Right atrium auricular region (tissue), 2 donors: ENCODE measurements around the gene ZNF385D. TPM values are rescaled to one million over a fixed set of nuclear protein-coding genes. Genes with fewer than 3 reads are reported as not detected.
"Not testable (repeated sequence)": the region's sequence is repeated elsewhere in the genome, so short reads cannot be mapped to it uniquely, and the experiment has no call there.

Experiments used
- DNase-seq: peaks from one replicate; pipeline ENCODE4 v3.0.0-alpha.2; 2019; ENCODE audit warnings: low spot score
- H3K27ac ChIP-seq, 2 donors: fragments of 200-600 bp; sonication (generic); 1 replicate in 1 of 2; 2 replicates in 1 of 2; pipeline ENCODE4 v1.5.1; 2016 to 2019
- H3K27me3 ChIP-seq, 2 donors: fragments of 200-600 bp; sonication (generic); one replicate each; pipeline versions ENCODE4 v1.5.1 to v1.6.0; 2017 to 2019
- H3K36me3 ChIP-seq: fragments of 200-600 bp; sonication (generic); one replicate; pipeline ENCODE4 v1.5.1; 2016
- H3K4me1 ChIP-seq, 2 donors: fragments of 200-600 bp; sonication (generic); one replicate each; pipeline versions ENCODE4 v1.5.1 to v1.6.0; 2017 to 2019
- H3K4me3 ChIP-seq, 2 donors: fragments of 200-600 bp; sonication (generic); 1 replicate in 1 of 2; 2 replicates in 1 of 2; pipeline ENCODE4 v1.5.1; 2017 to 2019; ENCODE audit warnings: mild to moderate bottlenecking in 1 of 2, moderate library complexity in 1 of 2
- H3K9me3 ChIP-seq, 2 donors: fragments of 200-600 bp; sonication (generic); one replicate each; pipeline ENCODE4 v1.5.1; 2019
- total RNA-seq, 2 donors: library from RNA; depleted of rRNA; stranded (reverse); fragments of >200 nt; gene quantifications; one replicate each; pipeline ENCODE4 v1.1.0, GENCODE V29; 2016
- TF ChIP-seq, protein P1 (sequence below), 2 donors: fragments of 200-600 bp; sonication (generic); IDR thresholded peaks; one replicate each; pipeline ENCODE4 v1.5.1; 2019; ENCODE audit warnings: antibody characterized with exemption in 2 of 2

ZNF385D gene
- total RNA-seq, 2 donors from 2014 or later, result 0.59 to 1.1 TPM

DNA sequence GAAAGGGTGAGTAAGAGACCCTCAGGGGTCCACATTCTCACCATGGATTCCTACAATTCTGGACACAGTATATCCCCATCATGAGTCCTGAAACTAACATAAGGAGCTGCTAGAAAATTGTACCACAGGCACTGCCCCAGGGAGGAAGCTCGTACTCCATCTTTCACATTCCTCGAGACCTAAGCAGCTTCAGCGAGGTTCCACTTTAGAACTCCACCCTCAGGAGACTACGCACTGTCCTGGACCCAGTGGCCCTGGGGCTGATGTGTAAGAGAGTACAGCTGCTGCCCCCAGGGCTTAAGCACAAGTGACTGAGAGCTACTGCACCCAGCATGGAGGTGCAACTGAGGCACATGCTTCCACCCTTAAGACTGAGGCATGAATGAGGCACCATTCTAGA, 352.5 kb downstream of the ZNF385D start:
- H3K4me3 ChIP-seq, result no peak overlapping the region
- no peak for DNase-seq
- no peaks in the 10 kb centered on the region for H3K36me3 ChIP-seq
- H3K27me3 ChIP-seq, result no peaks in the 10 kb centered on the region
- peaks cover 0 to 11% of the 10 kb centered on the region in 2 donors for H3K4me1 ChIP-seq
- TF ChIP-seq, protein P1, sequence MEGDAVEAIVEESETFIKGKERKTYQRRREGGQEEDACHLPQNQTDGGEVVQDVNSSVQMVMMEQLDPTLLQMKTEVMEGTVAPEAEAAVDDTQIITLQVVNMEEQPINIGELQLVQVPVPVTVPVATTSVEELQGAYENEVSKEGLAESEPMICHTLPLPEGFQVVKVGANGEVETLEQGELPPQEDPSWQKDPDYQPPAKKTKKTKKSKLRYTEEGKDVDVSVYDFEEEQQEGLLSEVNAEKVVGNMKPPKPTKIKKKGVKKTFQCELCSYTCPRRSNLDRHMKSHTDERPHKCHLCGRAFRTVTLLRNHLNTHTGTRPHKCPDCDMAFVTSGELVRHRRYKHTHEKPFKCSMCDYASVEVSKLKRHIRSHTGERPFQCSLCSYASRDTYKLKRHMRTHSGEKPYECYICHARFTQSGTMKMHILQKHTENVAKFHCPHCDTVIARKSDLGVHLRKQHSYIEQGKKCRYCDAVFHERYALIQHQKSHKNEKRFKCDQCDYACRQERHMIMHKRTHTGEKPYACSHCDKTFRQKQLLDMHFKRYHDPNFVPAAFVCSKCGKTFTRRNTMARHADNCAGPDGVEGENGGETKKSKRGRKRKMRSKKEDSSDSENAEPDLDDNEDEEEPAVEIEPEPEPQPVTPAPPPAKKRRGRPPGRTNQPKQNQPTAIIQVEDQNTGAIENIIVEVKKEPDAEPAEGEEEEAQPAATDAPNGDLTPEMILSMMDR (IDR thresholded peaks at IDR 0.05), result no peak
- H3K9me3 ChIP-seq, result no peaks in the 10 kb centered on the region
- H3K27ac ChIP-seq, result no peak overlapping the region

DNA sequence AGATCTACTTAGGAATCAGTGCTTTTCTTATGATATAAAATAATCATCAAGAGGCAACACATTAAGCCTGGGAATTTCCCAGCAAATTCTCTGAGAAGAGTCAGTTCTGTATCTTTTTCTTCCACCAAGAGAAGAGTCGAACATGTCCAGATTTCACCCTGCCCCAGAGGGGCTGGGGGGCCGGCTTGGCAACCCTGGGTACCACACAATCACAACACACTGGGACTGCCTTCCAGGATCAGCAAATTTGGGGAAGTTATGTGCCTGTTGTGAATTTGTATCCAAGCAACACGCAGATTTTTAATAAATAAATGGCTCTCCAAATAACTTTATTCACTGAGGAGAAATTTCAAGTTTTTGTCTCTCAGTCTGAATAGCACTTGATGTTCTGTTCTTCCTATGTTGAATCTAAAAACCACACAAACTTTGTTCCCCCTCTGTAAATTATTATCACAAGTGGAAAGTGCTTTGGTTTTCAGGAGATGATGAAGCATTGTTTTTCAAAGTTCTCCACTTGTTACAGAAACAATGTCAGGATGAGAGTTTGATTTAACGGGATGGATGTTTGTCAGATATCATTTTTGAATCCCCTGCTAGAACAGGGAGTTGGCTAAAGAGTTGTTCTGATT, 357.2 kb downstream of the ZNF385D start:
- Histone ChIP-seq H3K36me3 (no peaks in the 10 kb centered on the region), H3K4me3 (no peak overlapping the region), H3K27me3 (no peaks in the 10 kb centered on the region), H3K4me1 (peaks cover 0 to 13% of the 10 kb centered on the region in 2 donors), H3K9me3 (no peaks in the 10 kb centered on the region), H3K27ac (peak overlapping the region; percentile 36 to 42)
- TF ChIP-seq, protein P1 (IDR thresholded peaks at IDR 0.05), result no peak
- DNase-seq, result no peak

DNA sequence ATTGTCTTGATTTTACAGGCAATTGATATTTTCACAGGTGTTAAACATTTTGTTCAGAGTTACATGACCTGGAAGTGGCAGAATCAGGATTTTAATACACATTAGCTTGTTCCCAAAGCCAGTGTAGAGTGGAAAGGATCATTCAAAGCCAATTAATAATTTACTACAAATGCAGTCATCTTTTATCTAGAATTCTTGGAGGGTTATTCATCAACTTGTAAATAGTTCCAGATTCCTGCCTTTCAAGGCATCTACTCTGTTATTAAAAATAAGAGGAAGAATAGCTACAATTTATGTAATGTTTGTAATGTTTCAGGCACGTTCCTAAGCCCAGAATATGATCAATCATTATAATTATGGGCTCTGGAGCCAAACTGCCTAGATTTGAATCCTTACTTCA, 358.5 kb downstream of the ZNF385D start:
- TF ChIP-seq, protein P1 (IDR thresholded peaks at IDR 0.05), result no peak
- Histone ChIP-seq H3K27me3 (no peaks in the 10 kb centered on the region), H3K9me3 (no peaks in the 10 kb centered on the region), H3K4me1 (peaks cover 0 to 13% of the 10 kb centered on the region in 2 donors), H3K36me3 (no peaks in the 10 kb centered on the region), H3K4me3 (no peak overlapping the region), H3K27ac (no peak overlapping the region)
- DNase-seq, result no peak

DNA sequence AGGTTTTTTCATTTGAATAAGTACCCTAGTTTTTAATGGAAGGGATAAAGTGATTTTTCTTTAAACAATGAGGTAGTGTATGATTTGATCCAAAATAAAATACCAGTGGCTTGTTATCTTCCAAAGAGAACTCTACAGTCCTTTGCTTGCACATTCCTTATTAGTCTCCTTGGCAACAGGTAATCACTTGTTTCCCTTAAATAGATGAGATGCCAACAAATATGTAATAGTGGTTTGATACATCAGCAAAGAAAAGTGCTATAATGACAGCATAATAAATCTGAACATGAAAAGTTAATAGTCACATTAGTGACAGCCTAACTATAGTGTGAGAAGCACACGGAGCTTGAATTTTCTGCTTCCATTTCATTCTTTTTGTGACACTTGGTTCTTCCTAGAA, 360.2 kb downstream of the ZNF385D start:
- Histone ChIP-seq H3K27ac (no peak overlapping the region), H3K4me1 (peaks cover 0 to 13% of the 10 kb centered on the region in 2 donors), H3K27me3 (no peaks in the 10 kb centered on the region), H3K9me3 (no peaks in the 10 kb centered on the region), H3K36me3 (no peaks in the 10 kb centered on the region), H3K4me3 (no peak overlapping the region)
- TF ChIP-seq, protein P1 (IDR thresholded peaks at IDR 0.05), result no peak
- no peak for DNase-seq

DNA sequence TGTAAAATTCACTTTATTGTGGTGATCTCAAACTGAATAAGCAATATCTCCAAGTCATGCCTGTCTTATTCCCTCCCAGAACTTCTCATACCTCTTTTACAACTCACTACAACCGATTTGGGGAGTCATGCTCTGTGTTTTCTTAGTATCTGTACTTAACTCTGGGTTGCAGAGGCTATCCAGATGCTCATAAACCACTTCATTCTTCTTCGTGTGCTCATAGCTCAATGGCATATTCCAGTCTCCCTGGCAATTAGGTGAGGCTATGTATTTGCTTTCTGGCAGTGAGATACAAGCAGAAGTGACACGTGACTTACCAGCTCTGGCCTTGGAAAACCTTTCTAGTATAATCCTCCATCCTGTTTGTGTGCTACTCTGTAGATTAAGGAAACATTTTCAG, 360.9 kb downstream of the ZNF385D start:
- Histone ChIP-seq H3K27me3 (no peaks in the 10 kb centered on the region), H3K36me3 (no peaks in the 10 kb centered on the region), H3K4me1 (peaks cover 0 to 13% of the 10 kb centered on the region in 2 donors), H3K4me3 (no peak overlapping the region), H3K27ac (no peak overlapping the region), H3K9me3 (no peaks in the 10 kb centered on the region)
- DNase-seq, result no peak
- TF ChIP-seq, protein P1 (IDR thresholded peaks at IDR 0.05), result no peak

DNA sequence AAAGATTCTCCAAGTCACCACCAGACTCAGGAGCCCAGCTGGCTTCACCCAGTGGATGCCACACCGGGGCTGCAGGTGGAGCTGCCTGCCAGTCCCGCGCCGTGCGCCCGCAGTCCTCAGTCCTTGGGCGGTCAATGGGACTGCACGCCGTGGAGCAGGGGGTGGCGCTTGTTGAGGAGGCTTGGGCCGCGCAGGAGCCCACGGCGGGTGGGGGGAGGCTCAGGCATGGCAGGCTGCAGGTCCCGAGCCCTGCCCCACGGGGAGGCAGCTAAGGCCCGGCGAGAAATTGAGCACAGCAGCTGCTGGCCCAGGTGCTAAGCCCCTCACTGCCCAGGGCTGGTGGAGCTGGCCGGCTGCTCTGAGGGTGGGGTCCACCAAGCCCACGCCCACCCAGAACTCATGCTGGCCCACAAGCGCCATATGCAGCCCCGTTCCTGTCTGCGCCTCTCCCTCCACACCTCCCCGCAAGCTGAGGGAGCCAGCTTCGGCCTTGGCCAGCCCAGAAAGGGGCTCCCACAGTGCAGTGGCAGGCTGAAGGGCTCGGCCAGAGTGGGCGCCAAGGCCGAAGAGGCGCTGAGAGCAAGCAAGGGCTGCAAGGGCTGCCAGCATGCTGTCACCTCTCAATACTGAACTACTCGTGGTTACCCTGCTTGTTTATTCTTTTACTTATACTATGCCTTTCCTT, 363.7 kb downstream of the ZNF385D start:
- not testable (repeated sequence) for H3K27me3 ChIP-seq, DNase-seq

DNA sequence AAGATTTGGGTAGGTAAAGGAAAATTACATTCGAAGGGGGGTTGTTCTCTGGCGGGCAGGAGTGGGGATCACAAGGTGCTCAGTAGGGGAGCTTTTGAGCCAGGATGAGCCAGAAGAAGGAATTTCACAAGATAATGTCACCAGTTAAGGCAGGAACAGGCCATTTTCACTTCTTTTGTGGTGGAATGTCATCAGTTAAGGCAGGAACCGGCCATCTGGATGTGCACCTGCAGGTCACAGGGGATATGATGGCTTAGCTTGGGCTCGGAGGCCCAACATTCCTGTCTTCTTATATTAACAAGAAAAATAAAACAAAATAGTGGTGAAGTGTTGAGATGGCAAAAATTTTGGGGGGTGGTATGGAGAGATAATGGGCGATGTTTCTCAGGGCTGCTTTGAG, 373.0 kb downstream of the ZNF385D start:
- not testable (repeated sequence) for H3K4me1 ChIP-seq, H3K27ac ChIP-seq, H3K36me3 ChIP-seq, H3K27me3 ChIP-seq, DNase-seq, H3K4me3 ChIP-seq, H3K9me3 ChIP-seq

More for the DNA sequence above, 363.7 kb downstream of the ZNF385D start:
- H3K36me3 ChIP-seq, H3K4me3 ChIP-seq, H3K27ac ChIP-seq, H3K4me1 ChIP-seq, H3K9me3 ChIP-seq: not testable (repeated sequence)
